ENCODE data around the gene CRYBB2. TPM values are rescaled to one million over a fixed set of nuclear protein-coding genes. Genes with fewer than 3 reads are reported as not detected.
A peak's percentile ranks its signal among the peaks of the same experiment; 100 is the strongest.
"Not testable (repeated sequence)": the region's sequence is repeated elsewhere in the genome, so short reads cannot be mapped to it uniquely, and the experiment has no call there.

Gene CRYBB2
- polyA plus RNA-seq, 10 donors = 0.19 to 0.58 (median 0.40) TPM; not detected in 6

- no peak for DNase-seq
These were observed 19.5 kb upstream of the CRYBB2 start, which contains the start of gene CRYBB3 for GRCh38 chr22:25199731-25200520. CRYBB3 (plus strand) TSS chr22:25199858; CDS start chr22:25201397, 1,539 bp downstream.

- no peak for DNase-seq
These were observed 18.5 kb upstream of the CRYBB2 start for GRCh38 chr22:25200967-25201366.

GRCh38 chr22:25201557-25202273 lies 17.7 kb upstream of the CRYBB2 start:
- no peak for DNase-seq

- DNase-seq = peak; percentile 27 to 69 (median 52)
These were observed 17.0 kb upstream of the CRYBB2 start for GRCh38 chr22:25202290-25202921.

GRCh38 chr22:25203082-25203481 lies 16.4 kb upstream of the CRYBB2 start:
- DNase-seq = no peak

- DNase-seq = not testable (repeated sequence)
These were observed 14.9 kb upstream of the CRYBB2 start for GRCh38 chr22:25204547-25204946.

GRCh38 chr22:25205847-25206246 lies 13.6 kb upstream of the CRYBB2 start:
- DNase-seq = no peak

- DNase-seq = no peak
These were observed 12.4 kb upstream of the CRYBB2 start for GRCh38 chr22:25206998-25207397.

GRCh38 chr22:25207553-25208157 lies 11.8 kb upstream of the CRYBB2 start:
- no peak for DNase-seq

GRCh38 chr22:25208328-25208727 lies 11.1 kb upstream of the CRYBB2 start:
- no peak for DNase-seq

- DNase-seq = no peak
These were observed 10.5 kb upstream of the CRYBB2 start for GRCh38 chr22:25208743-25209505.

GRCh38 chr22:25210793-25211192 lies 8.6 kb upstream of the CRYBB2 start:
- no peak for DNase-seq

GRCh38 chr22:25212337-25212736 lies 7.1 kb upstream of the CRYBB2 start:
- no peak for DNase-seq

- no peak for DNase-seq
These were observed 6.2 kb upstream of the CRYBB2 start for GRCh38 chr22:25213221-25213620.

- no peak for DNase-seq
These were observed 3.2 kb upstream of the CRYBB2 start for GRCh38 chr22:25216230-25216629.

- no peak for DNase-seq
These were observed 556 bp downstream of the CRYBB2 start for GRCh38 chr22:25219948-25220442.

GRCh38 chr22:25221790-25222189 lies 2.4 kb downstream of the CRYBB2 start:
- no peak for DNase-seq

GRCh38 chr22:25223269-25223850 lies 3.9 kb downstream of the CRYBB2 start:
- DNase-seq = no peak

GRCh38 chr22:25228822-25229221 lies 9.4 kb downstream of the CRYBB2 start:
- DNase-seq = no peak

- DNase-seq = not testable (repeated sequence)
These were observed 11.3 kb downstream of the CRYBB2 start for GRCh38 chr22:25230760-25231159.

GRCh38 chr22:25232301-25232700 lies 12.9 kb downstream of the CRYBB2 start:
- DNase-seq = peak in 1 of 3 donors; percentile 1

All from muscle of back (tissue), 11 donors.